ENCODE data around the gene CNOT3. TPM values are rescaled to one million over a fixed set of nuclear protein-coding genes. Genes with fewer than 3 reads are reported as not detected.

CNOT3 gene
- total and polyA plus RNA-seq, 9 of the 15 experiments (the other 6 are each of a cell fraction or from before 2014, with no cell fraction given), result 0.27 to 60.4 (median 9.9) TPM

DNA sequence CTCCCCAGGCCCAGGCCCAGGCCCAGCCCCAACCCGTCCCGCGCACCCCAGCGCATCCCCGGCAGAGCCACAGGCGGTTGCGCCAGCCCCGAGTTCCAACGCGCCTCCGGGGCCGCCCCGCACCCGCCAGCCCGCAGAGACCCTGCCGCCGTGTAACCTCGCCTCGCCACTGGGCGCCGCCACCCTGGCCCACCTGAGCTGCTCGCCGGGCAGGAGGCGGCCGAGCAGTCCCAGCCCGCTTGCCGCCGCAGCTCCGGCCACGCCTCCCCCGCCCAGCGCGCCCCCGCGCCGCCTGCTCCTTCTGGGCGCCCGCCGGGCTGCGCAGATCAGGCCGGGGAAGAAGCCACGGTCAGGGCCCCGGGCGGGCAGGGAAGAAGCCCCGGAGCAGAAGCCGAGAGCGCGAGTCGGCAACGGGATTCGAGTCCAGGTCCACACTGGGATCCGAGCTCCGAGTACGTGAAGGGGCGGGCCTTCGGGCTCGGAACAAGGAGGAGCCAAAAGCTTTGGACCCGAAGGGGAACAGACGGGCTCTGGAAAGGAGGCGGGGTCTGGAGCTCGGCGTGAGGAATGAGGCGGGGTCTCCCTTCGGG is 51.7 kb downstream of the CNOT3 start, which contains the start of gene MBOAT7 (continued):
- TF ChIP-seq MXI1 (IDR thresholded peaks at IDR 0.05; ENCODE audit: low read depth, low read length) (no peak), GTF2A2 (tag; IDR thresholded peaks at IDR 0.05) (no peak), KDM4B (IDR thresholded peaks at IDR 0.05; ENCODE audit: borderline replicate concordance in 2 of 2, low read depth in 1 of 2) (no peak), SIN3A (IDR thresholded peaks at IDR 0.05; ENCODE audit: borderline replicate concordance in 2 of 2, control insufficient read depth in 1 of 2, low read depth in 2 of 2, low read length in 2 of 2) (peak; percentile 50 to 64; a peak in 2 of 4 replicates), CHD4 (IDR thresholded peaks at IDR 0.05; ENCODE audit: insufficient read depth, insufficient replicate concordance, low read depth, low read length, poor library complexity, severe bottlenecking) (no peak), MLX (CRISPR knock-in tag; conservative IDR thresholded peaks at IDR 0.05) (no peak), TBP (optimal IDR thresholded peaks at IDR 0.05; ENCODE audit: low read depth, low read length) (peak; percentile 65), ZNF318 (IDR thresholded peaks at IDR 0.05; ENCODE audit: borderline replicate concordance in 1 of 2, low read depth in 1 of 2) (no peak), SMAD4 (CRISPR knock-in tag; conservative IDR thresholded peaks at IDR 0.05) (peak; percentile 80), HMG20A (CRISPR knock-in tag; conservative IDR thresholded peaks at IDR 0.05) (no peak), GATAD2A (IDR thresholded peaks at IDR 0.05) (0 out of 2 replicates have a peak, but pooled peaks have one; percentile 44), MTA1 (IDR thresholded peaks at IDR 0.05; ENCODE audit: borderline replicate concordance) (no peak), SMARCA5 (IDR thresholded peaks at IDR 0.05) (no peak), KLF13 (tag; IDR thresholded peaks at IDR 0.05; ENCODE audit: borderline replicate concordance, low read depth) (peak; percentile 93)
- TF ChIP-seq, protein P1, sequence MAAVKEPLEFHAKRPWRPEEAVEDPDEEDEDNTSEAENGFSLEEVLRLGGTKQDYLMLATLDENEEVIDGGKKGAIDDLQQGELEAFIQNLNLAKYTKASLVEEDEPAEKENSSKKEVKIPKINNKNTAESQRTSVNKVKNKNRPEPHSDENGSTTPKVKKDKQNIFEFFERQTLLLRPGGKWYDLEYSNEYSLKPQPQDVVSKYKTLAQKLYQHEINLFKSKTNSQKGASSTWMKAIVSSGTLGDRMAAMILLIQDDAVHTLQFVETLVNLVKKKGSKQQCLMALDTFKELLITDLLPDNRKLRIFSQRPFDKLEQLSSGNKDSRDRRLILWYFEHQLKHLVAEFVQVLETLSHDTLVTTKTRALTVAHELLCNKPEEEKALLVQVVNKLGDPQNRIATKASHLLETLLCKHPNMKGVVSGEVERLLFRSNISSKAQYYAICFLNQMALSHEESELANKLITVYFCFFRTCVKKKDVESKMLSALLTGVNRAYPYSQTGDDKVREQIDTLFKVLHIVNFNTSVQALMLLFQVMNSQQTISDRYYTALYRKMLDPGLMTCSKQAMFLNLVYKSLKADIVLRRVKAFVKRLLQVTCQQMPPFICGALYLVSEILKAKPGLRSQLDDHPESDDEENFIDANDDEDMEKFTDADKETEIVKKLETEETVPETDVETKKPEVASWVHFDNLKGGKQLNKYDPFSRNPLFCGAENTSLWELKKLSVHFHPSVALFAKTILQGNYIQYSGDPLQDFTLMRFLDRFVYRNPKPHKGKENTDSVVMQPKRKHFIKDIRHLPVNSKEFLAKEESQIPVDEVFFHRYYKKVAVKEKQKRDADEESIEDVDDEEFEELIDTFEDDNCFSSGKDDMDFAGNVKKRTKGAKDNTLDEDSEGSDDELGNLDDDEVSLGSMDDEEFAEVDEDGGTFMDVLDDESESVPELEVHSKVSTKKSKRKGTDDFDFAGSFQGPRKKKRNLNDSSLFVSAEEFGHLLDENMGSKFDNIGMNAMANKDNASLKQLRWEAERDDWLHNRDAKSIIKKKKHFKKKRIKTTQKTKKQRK (IDR thresholded peaks at IDR 0.05; ENCODE audit: borderline replicate concordance, low read depth, low read length), result no peak

Data from K562 (cell line).